ENCODE data around the gene PEMT.
"Not testable (repeated sequence)": the region's sequence is repeated elsewhere in the genome, so short reads cannot be mapped to it uniquely, and the experiment has no call there.

Gene PEMT

GRCh38 chr17:17591355-17592298 is at the start of gene PEMT:
Gene PEMT, minus strand, starts transcription at chr17:17591708. Its CDS starts 82 bp downstream, at chr17:17591626.
- DNase-seq, result peak; percentile 72

GRCh38 chr17:17639661-17640270 is 48.3 kb upstream of the PEMT start:
- DNase-seq, result not testable (repeated sequence)

GRCh38 chr17:17638467-17638866 is 47.0 kb upstream of the PEMT start:
- no peak for DNase-seq

GRCh38 chr17:17636272-17636885 is 44.9 kb upstream of the PEMT start:
- DNase-seq, result no peak

GRCh38 chr17:17635537-17636271 is 44.2 kb upstream of the PEMT start:
- not testable (repeated sequence) for DNase-seq

GRCh38 chr17:17635126-17635525 is 43.6 kb upstream of the PEMT start:
- no peak for DNase-seq

- no peak for DNase-seq
Measured at GRCh38 chr17:17633310-17633709, 41.8 kb upstream of the PEMT start.

- DNase-seq, result not testable (repeated sequence)
Measured at GRCh38 chr17:17632690-17633089, 41.2 kb upstream of the PEMT start.

- DNase-seq, result no peak
Measured at GRCh38 chr17:17628388-17629008, 37.0 kb upstream of the PEMT start.

GRCh38 chr17:17626840-17627239 is 35.3 kb upstream of the PEMT start:
- DNase-seq, result no peak

- no peak for DNase-seq
Measured at GRCh38 chr17:17626151-17626805, 34.8 kb upstream of the PEMT start.

GRCh38 chr17:17624741-17625140 is 33.2 kb upstream of the PEMT start:
- DNase-seq, result no peak

- no peak for DNase-seq
Measured at GRCh38 chr17:17623904-17624303, 32.4 kb upstream of the PEMT start.

- DNase-seq, result no peak
Measured at GRCh38 chr17:17621254-17621653, 29.7 kb upstream of the PEMT start.

GRCh38 chr17:17613708-17614114 is 22.2 kb upstream of the PEMT start:
- DNase-seq, result peak; percentile 23

- DNase-seq, result no peak
Measured at GRCh38 chr17:17612085-17613022, 20.8 kb upstream of the PEMT start.

- no peak for DNase-seq
Measured at GRCh38 chr17:17609121-17609520, 17.6 kb upstream of the PEMT start.

GRCh38 chr17:17606416-17607000 is 15.0 kb upstream of the PEMT start:
- DNase-seq, result no peak

- no peak for DNase-seq
Measured at GRCh38 chr17:17605729-17606088, 14.2 kb upstream of the PEMT start.

- no peak for DNase-seq
Measured at GRCh38 chr17:17605083-17605728, 13.7 kb upstream of the PEMT start.

Measured in NCI-H2029 treated with DMSO at 0.1 percent for 48 hours (cell line).